GOT3 (cell line): Measurements from ENCODE around the gene MSANTD2.

Source experiments
- DNase-seq: peaks from one replicate; lab custom pipeline; 2025; ENCODE audit warnings: mixed read lengths; lab: John Stamatoyannopoulos, UW

MSANTD2 gene

DNA sequence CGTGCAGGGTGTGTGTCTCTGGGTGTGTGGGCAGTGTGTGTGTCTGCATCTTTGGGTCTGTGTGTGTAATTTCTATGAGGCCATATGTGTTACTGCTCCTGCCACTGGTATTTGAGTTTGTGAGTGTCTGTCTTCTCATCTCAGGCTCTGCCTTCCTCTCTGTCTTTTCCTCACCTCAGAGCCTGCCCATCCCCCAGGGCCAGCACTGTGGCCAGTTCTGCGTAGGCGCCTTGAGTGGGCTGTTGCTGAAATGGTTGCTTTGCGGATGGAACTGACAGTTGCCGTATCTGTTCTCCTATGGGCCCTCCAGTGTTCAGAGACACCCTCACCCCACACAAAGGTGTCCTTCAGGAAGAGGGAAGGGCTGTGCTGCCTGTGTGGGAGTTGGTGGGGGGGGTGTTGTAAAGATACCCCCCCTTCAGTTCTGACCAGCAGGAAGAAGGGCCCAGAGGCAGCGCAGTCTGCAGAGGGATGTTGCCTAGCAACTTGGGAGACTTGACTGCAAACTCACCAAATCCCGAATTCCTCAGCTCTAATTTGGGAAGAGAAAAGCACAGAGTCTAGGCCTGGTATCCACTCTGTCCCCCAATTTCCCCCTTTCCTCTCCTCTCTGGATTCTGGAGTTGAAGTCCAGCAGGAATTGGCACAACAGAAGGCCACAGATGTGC is 62.4 kb downstream of the MSANTD2 start:
- DNase-seq, result no peak

DNA sequence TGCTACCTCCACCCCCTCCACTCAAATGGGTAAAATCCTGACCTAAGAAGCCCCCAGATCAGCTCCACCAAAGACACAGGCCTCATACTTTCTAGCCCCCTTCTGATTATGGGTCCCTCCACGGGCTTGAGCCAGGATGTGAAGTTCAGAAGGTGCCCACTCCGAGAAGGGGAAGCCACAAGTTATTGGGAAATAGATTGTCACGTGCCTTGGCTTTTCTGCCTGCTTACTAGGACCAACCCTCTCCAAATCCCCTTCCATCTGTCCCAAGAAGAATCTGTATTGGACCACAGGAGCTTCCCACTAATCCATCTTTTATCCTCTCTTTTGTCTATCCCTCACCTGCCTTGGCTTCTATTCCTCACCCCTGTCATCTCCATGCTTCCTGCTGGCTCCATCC is 63.5 kb downstream of the MSANTD2 start:
- no peak for DNase-seq

DNA sequence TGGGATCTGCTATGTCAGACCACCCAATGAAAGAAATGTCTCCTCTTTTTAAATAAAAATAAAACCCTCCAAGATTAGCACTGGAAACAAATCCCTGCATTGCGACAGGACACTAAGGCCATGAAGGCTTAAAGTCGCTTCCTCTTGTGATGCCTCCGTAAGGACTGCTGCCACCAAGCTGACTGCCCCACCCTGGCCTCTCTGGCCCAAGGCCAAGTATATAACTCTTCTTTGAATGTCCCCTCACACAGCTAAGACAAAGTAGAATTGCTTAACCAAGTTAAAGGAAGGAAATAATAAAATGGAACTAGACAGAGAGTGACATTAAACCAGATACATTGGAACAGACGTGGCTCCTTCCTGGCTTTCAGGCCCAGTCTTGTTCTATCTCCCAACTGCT is 68.0 kb downstream of the MSANTD2 start:
- DNase-seq, result no peak

DNA sequence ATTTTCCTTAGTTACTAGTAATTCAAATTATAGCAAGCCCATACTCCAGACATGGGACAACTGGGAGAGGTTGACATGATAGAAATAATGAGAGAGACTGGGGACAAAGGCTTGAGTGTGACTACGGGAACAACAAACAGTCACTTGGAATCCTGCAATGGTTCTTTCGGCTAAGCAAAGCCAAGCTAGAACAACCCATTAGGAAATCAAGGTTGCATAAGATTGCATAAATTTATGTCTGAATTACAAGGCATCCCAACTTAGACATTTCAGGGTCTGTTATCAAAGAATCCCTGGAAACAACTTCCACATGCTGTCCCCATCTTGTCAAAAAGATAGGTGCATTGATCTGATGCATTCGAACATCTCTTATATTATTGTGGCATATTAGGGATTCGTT is 70.6 kb downstream of the MSANTD2 start:
- no peak for DNase-seq

DNA sequence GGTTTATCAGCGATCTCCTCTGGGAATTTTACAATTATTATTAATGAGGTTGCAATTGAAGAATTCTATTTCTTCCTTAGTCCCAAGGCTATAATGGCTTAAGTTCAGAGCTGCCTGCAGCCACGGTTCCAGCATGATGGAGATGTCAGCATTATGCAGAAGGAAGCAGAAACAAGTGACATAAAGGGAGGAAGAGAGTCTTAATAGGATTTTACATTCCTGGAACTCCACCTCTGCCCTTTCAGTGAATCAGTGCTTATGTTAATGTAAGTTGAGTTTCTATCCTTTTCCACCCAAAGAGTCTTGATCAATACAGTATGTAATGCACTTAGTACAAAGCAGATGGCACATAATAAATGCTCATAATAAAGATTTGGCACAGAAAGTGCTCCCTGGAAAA is 72.1 kb downstream of the MSANTD2 start:
- no peak for DNase-seq

DNA sequence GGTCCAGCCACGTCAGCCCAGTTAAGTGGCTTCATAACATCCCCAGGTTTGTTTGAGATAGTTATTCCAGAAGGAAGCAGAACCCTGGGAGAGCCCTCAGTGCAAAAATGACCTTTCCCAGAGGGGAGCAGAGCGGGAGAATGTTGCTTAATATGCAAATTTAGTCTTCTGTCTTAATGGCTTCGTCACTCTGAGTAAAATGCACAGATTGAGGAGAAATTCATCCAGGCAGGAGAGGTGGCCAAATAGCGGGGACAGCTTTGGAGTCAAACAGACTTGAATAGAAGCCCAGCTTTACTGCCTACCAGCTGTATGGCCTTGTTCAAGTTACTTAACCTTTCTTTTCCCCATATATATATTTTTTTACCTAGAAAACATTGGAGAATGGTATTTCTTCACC is 72.7 kb downstream of the MSANTD2 start:
- no peak for DNase-seq

DNA sequence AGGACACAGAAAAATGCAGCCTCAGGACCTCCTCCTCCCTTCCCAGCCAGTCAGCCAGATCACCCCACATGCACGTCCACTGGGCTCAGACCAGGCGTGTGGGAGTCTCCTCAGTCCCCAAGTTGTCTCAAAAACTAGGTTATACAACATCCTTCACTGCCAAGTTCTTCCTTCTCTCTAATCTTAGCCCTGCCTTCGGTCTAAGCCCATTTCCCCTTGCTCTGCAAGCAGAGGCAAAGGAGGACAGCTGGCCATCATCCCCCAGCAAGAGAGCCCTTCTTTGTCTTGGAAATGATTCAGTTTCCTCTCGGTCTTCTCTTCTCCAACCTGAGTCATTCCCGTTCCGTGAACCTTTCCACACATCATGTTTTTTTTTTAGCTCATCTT is 74.5 kb downstream of the MSANTD2 start:
- no peak for DNase-seq

DNA sequence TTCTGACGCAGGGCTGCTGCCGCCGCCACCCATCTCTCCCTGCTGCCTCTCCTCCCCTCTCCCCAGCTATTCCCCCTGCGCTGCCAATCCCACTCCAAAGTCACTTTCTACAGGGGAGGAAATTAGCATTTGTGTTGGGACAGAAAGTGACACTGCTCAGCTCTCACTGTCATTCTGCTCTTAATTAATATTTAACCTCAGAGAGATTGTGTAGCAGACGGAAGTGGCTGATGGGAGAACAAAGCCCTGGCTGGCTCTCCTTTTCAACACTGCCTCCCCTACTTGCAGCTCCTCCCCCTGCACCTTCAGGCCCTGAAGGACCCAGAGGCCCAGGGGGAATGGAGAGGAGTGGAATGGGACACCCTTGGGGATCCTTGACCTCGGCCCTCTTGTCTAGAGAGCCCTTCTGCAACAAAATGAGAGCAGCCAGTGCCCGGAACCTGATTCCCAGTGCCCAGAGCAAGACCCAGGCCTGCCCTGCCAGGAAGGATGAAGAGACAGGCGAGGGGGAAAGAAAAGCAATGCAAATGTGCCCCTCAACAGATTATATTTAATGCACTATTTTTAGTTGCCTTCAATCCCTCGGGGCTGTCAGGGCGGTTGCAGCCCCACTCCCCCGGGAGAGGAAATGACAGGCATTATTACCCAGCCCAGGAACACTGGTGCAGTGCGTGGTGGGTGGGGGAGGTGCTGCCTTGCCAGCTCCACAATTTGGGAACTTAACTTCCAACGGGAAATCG is 75.1 kb downstream of the MSANTD2 start:
- no peak for DNase-seq

DNA sequence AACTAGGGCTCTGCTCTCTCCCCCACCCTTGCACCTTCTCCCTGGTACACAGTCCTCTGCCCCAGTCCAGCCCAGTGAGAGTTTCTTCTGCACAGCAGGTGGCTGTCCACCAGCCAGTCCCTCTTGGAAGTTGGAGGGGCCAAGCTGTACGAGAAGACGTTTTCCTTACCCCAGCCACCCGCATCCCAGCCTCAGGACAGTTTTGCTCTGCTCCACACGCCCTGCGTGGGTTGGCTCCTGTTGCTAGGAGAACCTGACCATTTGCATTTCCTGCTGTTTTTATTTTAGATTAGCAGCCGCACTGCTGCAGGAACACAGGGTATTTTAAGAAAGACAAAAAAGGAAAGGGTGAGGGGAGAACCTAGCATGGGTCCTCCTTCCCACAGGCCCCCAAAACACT is 78.0 kb downstream of the MSANTD2 start:
- no peak for DNase-seq

DNA sequence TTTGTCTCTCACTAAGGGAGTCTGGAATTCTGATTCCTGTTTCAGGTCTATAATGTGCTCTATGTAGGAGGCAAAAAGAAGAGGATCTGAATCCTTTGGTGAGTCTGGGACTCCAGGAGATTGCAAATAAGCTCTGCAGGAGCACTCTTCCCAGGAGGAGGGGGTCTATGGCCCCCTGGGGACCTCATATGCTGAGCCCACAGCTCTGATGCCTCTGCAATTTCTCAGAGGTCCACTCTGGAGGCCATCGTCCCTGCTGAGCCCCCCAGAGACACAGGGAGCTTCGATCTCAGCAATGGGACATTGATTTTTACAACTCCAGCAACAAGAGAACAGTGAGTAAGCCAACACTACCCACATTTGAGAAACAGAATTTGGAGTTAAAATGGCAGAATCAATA is 80.7 kb downstream of the MSANTD2 start:
- no peak for DNase-seq

DNA sequence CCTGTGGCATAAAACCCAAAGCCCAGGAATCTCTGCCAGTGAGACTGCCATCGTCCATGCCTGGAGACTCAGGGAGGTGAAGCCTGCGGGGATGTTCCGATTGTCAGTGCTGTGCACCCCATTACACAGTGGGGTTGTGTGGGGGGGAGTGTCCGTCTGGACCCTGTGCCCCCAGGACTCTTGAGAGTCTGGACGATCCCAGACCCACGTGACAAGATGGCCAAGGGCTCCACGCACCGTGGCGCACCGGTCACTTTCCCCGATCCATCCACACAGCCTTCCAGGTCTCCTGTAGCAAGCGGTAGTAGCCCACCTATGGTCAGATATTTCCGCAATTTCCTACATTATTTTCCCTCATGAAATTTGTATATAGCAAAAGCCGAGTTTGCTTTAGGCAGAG is 81.4 kb downstream of the MSANTD2 start:
- DNase-seq, result no peak

DNA sequence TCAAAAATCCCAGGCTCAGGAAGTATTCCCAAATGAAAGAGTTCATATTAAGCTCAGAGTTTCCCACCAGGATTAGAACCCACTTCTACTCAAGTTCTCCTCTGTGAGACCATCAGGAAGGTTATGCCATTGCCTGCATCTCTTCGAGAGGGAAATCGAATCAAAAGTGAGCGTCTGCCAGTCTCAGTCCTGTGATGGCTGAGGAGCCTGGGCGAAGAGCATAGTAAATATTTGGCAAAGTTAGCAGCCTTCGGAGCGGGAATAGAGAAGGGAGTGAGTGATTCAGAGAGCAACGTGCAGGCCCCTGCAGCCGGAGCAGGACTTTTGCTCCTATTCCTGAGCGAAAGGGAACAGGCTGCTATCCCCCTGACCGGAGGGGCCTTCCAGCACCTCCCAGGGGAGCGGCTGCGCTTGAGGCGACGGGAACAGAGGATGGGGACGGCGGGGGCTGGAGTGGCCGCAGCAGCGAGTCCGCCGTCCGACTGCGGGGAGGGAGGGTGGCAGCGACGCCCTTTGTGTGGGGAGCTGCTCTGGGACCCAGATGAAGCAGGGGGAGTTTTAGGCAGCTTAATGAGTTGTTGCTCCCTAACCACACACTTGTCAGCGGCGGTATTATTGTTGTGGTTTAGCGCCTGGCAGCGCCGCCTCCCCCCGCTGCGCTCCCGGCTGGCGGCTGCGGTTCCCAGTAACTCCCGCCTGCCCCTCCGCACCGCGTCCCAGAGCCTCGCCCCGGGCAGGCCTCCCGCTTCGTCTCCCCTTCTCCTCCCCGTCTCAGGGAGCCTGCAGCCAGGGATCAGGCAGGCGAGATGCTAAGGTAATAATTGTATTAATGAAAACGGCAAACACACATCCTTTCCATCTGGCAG is 82.2 kb downstream of the MSANTD2 start:
- DNase-seq, result no peak

DNA sequence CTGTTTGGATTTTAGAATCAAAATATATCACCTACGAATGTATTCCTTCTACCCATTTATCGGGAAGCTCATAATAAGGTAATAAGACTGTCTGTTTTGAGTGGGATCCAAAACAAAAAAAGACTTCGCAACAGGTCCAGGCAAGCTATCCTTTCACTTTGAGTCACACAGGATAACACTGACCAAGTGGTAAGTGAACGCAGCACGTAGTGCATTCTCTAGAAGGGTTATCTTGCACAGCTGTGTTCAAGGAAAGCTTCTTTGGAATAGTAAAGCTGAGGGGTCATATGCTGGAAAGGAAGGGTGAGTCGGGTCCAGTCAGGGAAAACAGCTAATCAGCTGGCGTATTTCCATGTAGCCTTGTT is 82.8 kb downstream of the MSANTD2 start:
- no peak for DNase-seq

DNA sequence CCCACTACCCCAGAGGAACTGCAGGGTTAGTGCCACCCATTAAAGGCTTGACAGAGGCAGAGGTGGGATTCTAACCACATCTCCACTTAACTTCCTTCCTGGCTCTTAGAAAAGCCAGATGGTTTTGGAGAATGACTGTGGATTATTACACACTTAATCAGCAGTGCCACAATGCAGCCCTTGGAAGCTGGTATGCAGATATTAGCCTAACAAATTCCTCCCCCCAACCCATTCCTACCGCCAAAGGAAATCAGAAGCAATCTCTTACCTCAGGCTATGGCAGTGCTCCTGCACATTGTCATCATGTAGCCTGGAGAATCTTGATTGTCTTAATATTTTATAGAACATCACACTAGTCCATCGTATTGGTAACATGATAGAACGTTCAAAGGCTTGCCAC is 83.6 kb downstream of the MSANTD2 start:
- no peak for DNase-seq
